HG03135 (cell line): Measurements from ENCODE around the gene RGS18.
"Not testable (repeated sequence)": the region's sequence is repeated elsewhere in the genome, so short reads cannot be mapped to it uniquely, and the experiment has no call there.

Experiments
- ATAC-seq: cut with Tn5 transposase; IDR thresholded peaks from one replicate; pipeline ENCODE4 v1.9.1; 2021; ENCODE audit warnings: mild to moderate bottlenecking, moderate library complexity; ENCODE audit not compliant: unreplicated experiment

The RGS18 gene, protein sequence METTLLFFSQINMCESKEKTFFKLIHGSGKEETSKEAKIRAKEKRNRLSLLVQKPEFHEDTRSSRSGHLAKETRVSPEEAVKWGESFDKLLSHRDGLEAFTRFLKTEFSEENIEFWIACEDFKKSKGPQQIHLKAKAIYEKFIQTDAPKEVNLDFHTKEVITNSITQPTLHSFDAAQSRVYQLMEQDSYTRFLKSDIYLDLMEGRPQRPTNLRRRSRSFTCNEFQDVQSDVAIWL

DNA sequence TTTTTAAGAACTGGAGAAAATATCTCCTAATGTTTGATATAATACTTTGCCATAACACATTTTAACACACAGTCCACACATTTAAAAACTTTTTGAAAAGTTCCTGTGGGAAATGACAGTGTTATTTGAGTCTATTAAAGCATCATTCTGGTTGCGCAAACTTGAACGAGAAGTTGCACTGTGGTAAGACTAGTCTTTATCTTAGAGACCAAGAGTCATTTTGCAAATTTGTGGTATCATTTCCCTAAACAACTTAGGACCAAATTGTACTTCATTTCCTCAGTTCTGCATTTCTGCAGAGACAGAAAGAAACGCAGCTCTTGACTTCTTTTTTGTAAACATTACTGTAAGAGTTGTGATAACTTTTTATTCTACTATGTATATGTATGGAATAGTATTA lies at the start of gene RGS18:
RGS18 (plus strand) TSS at position 282 of the 400 bp plus-strand sequence. CDS start 176 bp downstream, outside the sequence.
- ATAC-seq: no peak

DNA sequence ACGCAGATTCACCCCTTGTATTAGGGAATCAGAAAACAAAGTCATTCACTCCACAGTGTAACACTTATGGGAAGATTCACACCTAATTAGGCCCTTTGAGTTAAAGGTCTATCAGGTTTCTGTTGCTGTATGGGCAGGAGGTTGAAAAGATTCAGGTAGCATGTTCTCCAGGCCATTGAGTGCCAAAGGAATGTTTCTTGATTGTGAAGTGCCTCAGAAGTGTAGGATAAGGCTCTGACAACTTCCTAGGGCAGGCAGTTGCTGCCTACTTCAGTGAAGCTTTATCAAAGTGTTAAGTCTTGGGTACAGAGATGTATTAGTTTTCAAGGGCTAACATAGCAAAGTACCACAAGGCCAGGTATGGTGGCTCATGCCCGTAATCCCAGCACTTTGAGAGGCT lies 48.7 kb upstream of the RGS18 start:
- ATAC-seq: no peak

DNA sequence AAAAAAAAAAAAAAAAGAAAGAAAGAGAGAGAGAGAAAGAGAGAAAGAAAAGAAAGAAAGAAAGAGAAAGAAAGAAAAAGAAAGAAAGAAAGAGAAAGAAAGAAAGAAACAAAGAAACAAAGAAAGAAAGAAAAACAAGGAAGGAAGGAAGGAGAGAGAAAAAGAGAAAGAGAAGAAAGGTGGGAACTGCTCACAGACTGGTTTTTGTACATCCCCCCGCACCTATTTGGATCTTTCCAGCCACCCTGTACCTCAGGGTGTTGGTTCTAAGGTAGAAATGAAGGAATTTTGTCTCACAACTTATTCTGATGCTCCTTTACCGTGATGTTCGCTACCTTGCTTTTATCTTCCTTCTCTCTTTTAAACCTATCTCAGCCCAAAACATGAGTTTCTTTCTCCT lies 43.3 kb upstream of the RGS18 start:
- no peak for ATAC-seq

DNA sequence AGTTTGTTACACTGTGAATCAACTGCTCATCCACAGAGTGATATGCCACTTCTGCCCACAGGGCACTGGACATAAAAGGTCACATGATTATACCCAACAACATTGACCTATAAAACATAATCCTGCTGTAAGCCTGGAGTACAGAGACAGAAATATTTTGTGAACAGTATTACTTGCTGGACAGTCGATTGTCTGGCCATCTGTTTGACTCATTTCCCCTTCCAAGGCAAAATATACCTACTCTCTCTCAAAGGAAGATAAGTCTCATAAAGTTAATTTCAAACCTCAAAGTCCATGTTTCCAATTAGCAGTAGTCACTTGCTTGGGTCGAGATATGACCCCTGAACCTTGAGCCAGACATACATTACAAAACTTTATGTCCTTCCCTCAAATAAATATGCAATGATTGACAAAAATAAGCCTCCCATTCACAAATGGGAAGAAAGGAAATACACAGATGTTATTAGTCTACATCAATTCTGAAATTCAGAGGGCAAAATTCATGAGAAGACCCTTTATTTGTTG lies 39.3 kb upstream of the RGS18 start:
- no peak for ATAC-seq

DNA sequence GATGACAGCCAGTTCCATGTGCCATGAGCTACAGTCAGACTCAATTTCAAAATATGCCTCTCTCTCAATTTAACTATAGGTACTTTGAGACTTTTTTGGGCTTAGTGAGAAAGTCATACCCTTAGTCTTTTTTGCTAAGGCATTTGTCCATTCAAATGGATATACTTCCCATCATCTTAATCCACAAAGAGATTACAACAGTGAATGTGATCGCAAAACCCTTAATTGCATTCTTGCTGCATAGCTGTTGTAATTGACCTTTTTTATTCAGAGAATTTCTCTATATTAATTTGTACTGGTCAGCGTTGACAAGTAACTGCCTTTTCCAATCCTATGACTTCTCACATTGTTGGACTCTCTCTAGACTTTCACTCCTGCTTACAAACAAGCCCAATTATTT lies 38.6 kb upstream of the RGS18 start:
- no peak for ATAC-seq

DNA sequence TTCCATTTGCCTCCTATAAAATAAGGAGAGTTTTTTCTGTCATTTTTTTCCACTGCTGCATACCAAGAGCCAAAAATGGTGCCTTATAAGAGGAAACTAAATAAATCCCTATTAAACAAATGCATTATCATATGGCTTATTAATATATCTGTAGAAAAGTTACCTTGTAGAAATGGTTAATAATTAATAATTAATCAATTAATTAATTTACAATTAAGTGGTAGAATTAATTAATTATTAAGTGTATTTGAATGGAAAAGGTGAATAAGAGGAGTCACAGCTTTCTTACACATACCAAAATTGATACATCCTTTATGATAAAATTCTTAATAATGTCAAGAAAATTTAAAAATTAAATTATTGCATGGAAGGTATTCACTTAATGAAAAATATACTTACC lies 35.6 kb upstream of the RGS18 start:
- no peak for ATAC-seq

DNA sequence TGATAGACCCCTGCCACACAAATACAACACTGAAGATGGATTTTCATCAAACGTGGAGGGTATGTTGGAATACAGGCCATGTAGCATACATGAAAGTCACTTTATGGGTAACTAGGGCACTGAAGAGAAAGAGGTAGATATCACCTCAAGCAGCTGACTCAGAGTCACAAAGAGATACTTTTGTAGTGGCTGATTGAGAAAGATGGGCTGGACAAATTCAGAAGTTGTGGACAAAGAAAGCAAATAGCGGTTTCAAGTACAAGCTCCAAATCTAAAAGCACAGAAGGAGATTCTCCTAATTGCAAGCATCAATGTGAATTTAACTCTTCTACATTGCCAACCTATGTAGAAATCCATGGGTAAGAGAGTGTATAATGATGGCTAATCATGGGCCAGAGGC lies 35.0 kb upstream of the RGS18 start:
- ATAC-seq: no peak

DNA sequence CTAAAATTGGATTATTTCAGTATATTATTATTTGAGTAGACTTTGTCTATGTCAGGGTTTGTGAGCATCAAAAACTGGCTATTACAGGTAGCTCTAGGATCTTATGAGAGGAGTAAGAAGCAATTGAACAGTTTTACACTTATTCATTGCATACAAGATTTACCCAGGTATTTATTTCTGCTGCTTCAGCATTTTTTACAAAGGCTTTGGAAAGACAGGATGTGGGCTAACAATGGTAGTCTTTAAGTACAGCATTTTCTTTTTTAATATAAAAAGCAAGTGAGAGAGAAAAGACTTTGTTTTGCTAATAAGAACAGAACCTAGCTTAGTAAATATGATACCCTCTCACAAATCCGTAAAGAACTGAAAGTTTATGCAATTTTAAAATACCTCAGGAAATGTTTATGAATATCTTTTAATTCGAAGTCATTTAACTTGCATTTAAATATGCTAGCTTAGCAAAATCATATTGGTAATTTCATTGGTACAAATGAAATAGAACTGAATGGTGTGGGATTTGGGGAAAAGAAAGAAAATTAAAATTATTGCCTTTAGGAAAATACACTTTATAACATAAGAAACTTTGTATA lies 32.1 kb upstream of the RGS18 start:
- no peak for ATAC-seq

DNA sequence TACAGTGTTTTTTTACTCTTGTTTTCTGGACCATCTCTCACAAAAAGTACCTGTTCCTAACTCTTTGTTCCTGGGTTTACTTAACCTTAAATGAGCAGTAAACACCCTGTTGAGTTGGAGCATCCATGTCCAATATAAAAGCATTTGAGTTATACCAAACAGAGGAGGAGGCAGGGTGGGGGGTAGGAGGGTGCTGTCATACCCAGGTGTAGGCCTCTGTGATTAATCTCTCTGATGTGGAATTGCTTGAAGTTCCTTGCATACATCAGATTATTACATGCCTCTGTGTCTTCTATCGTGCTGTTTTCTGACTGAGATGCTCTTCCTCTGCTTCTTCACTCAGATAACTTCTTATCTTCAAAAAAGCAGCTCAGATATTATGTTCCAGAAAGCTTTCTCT lies 28.1 kb upstream of the RGS18 start:
- ATAC-seq: no peak

DNA sequence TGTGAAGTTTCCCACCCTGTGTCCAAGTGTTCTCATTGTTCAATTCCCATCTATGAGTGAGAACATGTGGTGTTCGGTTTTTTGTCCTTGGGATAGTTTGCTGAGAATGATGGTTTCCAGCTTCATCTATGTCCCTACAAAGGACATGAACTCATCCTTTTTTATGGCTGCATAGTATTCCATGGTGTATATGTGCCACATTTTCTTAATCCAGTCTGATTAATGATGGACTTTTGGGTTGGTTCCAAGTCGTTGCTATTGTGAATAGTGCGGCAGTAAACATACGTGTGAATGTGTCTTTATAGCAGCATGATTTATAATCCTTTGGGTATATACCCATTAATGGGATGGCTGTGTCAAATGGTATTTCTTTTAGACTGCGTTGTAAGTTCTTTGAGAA lies 27.4 kb upstream of the RGS18 start:
- not testable (repeated sequence) for ATAC-seq

DNA sequence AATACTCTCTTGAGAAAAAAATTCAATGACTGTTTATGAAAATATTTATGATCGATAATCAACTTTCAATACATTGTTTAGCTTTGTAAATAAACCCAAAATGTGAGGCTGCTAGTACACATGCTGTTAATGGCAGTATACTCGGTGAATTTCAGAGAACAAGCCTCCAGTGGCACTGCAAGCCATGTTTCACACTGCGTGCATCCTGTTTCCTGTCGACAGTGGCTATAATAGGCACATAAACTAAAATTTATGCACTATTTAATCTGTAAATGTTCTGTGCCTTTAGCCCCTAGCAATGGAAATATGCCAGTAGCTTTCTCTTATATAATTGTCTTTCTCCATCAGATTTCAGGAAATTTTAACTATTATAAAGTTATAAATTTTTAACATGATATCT lies 26.3 kb upstream of the RGS18 start:
- no peak for ATAC-seq

DNA sequence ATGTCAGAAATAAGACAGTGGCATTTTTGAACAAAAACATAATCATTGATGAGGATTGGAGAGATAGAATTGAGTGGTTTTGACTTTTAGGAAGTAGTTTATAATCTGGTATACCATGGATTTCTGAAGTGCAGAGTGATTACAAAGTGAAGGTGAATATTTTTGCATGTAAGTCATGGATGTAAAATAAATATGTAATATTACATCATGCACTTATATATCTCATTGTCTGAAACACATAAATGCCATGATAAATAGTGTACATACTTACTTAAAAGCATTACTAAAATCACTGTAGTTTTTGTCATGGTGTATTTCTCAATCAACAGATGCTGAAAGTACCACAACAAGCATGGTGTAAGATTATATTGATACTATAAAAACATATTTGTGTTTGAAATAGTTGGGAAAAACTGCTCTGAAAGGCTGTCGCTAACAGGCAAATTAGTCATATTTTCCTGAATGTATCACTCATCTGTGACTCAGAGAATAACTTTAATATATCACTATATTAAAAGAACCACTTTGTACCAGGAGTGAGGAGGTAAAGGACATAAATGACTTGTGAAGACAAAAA lies 24.8 kb upstream of the RGS18 start:
- no peak for ATAC-seq

DNA sequence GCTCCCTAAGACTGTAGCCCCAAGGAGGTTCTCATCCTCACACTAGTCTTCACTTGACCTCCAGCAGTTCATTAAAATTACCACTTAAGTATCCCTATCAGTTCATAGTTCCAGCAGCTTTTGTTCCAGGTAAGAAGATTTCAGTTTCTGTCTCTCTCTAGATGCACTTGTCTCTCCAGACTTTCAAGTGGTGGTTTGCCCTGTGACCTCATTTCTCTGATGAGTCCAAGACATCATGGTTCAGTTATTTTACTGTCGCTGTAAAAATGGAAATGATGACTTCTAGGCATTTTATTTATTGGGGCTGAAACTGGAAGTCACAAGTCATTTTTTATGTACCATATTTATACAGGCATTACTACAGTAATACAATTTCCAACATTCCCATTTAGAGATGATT lies 17.9 kb upstream of the RGS18 start:
- ATAC-seq: no peak

DNA sequence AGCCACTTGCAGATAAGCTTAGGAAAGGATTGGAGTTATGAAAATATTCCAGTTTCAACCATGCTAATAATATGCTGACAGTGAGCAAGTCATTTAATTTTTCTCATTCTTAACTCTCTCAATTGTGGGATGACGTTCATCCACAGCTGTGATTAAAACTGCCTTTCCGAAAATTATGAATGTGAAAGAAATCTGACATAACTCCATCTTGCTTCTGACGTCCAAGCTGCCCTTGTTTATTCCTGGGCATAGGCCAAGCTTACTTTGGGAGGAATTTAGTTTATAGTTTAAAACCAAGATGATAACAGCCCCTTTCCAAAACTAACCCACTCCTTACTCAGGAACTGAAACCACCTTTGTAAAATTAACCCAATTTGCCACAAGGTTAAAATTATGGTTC lies 11.0 kb upstream of the RGS18 start:
- no peak for ATAC-seq

DNA sequence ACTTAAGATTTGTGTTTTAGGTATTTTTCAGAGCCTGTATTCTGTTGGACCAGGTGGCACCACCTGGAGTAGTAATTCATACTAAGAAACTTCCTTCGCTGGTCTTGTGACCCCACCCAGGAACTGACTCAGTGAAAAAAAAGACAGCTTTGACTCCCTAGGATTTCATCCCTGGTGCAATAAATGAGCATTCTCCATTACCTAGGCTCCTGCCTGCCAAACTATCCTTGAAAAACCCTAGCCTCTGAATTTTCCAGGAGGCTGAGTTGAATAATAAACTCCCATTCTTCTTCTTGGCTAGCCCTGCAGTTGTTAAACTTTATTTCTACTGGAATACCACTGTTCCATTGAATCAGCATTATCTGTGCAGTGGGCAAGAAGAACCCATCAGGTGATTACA lies 10.6 kb upstream of the RGS18 start:
- ATAC-seq: no peak

DNA sequence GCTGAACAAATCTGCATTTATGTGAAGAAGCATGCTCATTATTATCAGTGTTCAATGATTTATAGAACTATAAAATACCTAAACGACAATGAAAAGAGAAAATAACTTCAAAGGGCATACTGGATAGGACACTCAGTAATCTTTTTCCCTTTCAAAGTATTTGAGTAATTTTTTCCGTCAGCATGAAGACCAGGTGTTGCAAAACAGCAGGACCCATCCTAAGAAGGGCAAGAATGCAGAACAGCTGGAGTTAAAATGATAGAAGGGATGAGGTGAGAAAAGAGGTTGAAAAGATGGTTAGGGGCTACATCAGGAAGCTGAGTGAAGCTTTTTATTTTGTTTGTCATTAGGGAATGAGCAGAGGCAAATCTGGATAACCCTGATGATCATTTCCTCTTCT lies 7.1 kb upstream of the RGS18 start:
- no peak for ATAC-seq

DNA sequence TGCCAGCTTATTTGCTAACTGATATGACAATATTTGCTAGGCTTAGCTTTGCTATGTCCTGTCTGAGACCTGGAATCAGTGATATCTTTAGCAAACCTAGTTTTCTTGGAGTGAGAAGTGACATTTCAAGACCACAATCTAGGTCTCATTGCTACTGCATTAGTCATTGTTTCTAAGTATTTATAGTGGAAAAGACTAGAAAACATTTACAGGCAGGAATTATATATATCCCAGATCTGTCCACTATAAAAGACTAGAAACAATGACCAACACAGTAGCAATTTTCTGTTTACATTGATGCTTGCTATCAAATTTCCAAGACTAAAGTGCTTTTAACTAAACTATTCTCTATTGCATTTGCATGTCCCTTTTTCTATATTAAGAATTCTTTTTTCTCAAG lies 5.0 kb upstream of the RGS18 start:
- no peak for ATAC-seq

DNA sequence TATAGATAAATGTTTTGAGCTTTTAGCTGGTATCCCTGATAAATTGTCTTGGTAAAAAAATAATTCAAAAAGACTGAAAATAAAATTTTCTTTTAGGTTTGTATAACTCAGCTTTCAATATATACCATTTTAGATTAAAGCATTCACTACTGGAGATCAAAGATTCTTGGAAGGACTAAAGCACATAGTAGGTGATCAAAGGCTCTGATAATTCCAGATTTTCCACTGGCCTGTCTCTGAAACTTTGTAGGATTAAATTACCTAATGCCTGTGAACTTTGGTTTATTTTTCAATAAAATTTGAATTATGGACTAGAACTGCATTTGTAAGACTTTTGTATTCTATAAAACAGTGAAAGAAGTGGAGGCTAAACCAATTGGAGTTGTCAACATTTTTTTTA lies 1.2 kb upstream of the RGS18 start:
- ATAC-seq: no peak

DNA sequence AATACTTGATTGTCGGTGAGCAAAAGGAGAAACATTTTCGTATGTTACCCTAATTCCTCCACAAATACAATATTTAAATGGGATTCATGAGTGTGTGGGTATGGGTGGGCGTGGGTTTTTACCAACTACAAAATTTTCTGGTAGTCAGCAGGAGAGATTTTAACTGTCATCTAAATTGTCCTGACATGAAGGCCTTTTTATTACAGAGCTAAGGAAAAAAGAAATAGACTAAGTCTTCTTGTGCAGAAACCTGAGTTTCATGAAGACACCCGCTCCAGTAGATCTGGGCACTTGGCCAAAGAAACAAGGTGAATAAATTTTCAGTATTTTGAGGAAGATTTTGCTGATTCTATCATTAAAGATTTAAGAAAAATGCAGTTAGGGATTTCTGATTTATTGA lies 752 bp downstream of the RGS18 start:
- ATAC-seq: no peak

DNA sequence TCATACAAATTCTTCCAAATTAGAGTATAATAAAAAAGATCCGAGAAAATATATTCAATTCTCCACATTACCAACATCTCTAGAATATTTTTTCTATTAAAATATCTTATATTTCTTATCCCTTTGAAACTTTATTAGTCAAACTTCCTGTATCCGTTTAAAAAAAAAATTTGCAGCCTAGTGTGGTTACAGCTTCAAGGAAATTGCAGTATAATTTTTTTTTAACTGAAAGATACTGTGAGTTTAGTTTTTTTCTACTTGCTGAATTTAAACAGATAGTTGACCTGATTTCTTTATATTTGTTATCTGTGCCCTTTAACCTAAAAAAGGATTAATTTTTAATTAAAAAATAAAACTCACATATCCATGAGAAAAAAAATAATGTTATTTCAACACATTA lies 1.5 kb downstream of the RGS18 start:
- no peak for ATAC-seq

DNA sequence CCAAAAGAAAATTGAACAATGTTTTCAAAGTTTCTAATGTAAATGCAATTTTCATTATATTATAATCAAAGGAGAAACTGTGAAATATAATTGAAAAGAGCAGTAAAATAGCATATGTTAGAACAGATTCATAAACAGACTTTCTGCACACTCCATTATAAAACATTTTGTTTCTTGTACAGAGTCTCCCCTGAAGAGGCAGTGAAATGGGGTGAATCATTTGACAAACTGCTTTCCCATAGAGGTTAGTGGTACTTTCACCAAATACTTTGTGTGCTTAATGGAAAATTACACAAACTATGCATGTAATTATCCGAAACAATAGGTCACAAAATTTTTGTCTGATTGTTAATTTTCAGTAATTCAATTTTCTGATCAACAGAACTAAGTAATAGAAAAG lies 1.9 kb downstream of the RGS18 start:
- no peak for ATAC-seq

DNA sequence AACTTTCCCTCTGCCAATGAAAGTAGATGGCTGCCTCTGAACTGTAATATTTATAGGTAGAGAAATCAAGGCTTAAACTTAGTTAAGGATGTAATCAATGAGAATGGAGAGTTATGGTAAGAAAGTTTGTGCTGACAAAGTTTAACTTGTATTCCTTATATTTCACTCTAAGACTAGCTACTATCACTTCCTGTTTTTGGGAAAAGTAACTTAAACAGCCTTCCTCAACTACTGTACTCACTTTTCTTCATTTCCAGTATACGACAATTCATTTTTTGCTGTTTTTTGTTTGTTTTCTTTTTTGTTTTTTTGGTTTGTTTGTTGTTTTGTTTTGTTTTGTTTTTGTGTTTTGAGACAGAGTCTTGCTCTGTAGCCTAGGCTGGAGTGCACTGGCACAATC lies 3.7 kb downstream of the RGS18 start:
- ATAC-seq: no peak

DNA sequence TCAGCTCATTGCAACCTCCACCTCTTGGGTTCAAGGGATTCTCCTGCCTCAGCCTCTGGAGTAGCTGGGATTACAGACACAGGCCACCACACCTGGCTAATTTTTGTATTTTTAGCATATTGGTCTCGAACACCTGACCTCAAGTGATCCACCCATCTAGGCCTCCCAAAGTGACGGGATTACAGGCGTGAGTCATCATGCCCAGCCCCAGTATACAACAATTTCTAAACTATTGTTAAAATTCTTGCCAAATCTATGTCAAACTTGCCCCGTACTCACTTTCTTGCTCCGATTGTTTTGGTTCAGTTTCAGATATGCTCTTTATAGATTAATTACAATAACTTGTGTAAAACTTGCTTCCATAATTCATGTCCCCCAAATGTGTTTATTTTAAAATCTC lies 4.1 kb downstream of the RGS18 start:
- no peak for ATAC-seq
